GM19043 (cell line): Measurements from ENCODE around the gene DHRS2.
"Not testable (repeated sequence)": the region's sequence is repeated elsewhere in the genome, so short reads cannot be mapped to it uniquely, and the experiment has no call there.

Experiments used
- ATAC-seq: cut with Tn5 transposase; IDR thresholded peaks from one replicate; pipeline ENCODE4 v1.9.1; 2021; ENCODE audit warnings: low read depth; ENCODE audit not compliant: unreplicated experiment

DHRS2 gene

DNA sequence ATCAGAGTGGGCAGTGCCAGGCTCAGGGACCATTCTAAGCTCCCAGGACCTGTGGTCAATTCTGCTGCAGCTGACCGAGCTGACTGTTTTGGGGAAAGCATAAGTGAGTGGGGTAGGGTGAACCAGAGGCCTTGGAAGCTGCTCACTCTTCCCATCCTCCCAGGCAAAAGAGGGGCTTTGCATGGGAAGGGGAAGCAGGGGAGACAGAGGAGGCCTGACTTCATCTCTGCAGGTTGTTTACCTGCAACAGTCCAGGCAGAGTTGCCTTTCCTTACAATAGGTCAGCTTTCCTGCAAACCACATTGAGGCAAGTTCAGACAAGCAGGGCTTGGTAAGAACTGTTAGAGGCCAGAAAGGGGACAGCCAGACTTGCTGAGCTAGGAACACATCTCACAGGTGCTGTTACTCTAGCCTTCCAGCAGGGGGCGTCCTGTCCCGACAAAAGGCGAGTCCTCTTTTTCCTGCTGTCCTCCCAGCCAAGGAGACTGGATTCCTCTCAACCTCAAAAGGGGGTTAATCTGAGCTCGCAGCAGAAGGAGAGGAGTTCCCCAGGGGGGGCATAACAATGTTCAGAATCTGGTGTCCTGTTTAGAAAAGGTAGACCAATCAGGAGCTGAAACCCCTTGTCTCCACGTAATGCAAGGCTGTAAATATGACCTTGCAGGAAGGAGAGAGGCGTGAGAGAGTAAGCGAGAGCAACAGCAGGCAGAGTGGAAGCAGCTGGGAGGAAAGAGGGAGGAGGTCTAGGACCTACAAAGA is 4.3 kb upstream of the DHRS2 start:
- peak; percentile 73 for ATAC-seq

GRCh38 chr14:23632461-23633159 is 3.6 kb upstream of the DHRS2 start:
- ATAC-seq: no peak

DNA sequence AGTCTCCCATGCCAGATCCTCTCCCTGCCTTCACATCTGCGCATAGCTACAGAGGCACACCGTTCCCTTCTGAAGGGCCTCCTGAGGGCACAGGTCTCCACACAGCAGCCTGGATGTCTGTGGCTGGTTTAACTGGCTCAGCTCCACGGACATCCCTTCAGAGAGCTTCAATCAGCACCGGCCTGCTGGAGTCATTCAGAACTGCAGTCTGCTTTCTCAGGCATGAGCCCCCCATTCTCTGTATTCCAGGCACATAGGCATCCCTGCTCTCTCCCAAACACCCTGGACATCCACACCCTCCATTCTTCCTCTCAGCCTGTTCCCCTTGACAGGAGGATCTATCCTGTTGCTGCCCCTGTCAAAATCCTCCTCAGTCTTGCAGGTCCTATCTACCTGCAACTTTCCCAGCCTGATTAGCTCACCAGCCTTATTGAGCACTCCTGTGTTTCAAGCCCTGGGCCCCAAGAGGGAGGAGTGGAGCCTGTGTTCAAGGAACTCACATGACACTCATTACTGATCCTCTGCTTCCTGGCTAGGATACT is 2.9 kb upstream of the DHRS2 start:
- no peak for ATAC-seq

DNA sequence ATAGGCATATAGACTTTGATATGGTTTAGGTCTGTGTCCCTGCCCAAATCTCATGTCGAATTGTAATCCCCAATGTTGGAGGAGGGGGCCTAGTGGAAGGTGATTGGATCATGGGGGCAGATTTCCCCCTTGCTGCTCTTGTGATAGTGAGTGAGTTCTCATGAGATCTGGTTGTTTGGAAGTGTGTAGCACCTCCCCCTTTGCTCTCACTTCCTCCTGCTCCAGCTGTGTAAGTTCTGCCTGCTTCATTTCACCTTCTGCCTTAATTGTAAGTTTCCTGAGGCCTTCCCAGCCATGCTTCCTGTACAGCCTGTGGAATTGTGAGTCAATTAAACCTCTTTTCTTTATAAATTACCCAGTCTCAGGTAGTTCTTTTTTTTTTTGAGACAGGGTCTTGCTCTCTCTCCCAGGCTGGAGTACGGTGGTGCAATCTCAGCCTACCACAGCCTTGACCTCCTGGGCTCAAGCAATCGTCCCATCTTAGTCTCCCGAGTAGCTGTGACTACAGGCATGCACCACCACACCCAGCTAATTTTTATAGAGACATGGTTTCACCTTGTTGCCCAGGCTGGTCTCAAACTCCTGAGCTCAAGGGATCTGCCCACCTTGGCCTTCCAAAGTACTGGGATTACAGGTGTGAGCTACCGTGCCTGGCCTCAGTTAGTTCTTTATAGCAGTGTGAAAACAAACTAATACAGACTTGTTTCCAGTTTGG is 1.3 kb upstream of the DHRS2 start:
- not testable (repeated sequence) for ATAC-seq

GRCh38 chr14:23637312-23637654 is 1.1 kb downstream of the DHRS2 start:
- ATAC-seq: not testable (repeated sequence)

DNA sequence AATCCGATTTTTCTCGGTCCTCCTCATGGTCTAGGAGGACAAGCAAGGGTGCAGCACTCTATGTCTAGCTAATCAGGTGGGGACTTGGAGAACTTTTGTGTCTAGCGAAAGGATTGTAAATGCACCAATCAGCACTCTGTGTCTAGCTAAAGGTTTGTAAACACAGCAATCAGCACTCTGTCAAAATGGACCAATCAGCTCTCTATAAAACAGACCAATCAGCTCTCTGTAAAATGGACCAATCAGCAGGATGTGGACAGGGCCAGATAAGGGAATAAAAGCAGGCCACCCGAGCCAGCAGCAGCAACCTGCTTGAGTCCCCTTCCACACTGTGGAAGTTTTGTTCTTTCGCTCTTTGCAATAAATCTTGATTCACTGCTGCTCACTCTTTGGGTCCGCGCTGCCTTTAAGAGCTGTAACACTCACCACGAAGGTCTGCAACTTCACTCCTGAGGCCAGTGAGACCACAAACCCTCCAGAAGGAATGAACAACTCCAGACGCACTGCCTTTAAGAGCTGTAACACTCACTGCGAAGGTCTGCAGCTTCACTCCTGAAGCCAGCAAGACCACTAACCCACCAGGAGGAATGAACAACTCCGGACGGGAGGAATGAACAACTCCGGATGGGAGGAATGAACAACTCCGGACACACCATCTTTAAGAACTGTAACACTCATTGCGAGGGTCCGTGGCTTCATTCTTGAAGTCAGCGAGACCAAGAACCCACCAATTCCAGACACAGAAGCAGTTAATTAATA is 1.7 kb downstream of the DHRS2 start:
- not testable (repeated sequence) for ATAC-seq

- no peak for ATAC-seq
These were observed 2.4 kb downstream of the DHRS2 start for GRCh38 chr14:23638414-23639047.

DNA sequence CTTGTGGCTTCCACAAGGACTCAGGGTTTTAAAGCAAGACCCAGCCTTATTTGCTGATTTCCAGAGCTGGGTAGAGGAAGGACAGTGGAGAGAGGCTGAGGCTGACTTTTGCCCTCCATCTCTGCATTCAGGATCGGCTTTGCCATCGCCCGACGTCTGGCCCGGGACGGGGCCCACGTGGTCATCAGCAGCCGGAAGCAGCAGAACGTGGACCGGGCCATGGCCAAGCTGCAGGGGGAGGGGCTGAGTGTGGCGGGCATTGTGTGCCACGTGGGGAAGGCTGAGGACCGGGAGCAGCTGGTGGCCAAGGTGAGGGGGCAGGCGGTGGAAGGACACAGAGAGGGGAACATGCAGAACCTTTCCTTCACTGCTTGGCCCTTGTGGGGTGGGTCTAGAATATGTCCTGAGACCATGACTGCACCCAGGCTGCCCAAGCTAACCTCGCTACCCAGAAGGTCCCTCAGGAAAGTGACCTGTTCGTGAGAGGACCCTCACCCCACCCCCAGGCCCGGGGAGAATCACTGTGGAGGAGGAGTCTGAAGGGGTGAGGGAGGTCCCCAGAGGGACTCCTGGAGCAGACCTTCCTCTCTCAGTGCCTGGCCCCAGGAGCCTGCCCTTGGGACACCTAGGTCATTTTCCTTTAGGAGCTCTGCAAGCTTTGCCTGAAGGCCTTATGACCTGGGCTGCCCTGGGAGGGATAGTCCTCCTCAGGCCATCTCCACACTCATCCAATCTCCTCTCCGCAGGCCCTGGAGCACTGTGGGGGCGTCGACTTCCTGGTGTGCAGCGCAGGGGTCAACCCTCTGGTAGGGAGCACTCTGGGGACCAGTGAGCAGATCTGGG is 3.1 kb downstream of the DHRS2 start:
- no peak for ATAC-seq

DNA sequence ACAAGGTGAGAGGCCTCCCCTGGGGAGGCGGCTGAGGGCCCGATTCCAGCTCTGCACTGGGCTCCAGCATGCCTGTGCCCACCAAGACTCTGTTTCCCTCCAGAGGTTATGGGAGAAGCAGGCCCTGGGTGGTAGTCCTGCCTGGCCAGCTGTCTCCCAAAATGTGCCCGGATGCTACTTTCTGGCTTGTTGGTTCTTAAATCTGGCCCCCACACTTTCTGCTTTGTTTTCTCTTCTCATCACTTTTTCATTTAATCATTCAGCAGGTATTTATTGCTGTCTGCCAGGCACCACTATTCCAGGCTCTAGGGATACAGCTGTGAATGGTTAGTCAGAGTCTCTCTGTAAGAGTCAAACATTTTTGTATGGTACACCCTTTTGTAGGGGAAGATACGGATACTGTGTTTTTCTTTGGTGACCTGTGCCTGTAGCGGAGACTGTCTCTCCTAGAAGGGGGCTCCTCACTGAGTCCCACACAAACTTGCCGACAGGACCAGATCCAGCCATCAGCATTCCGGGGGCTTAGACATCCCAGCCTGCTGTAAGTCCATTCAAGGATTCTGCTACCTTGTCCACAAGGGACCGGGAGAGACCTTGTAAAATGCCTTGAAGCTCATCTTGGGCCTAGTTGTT is 3.8 kb downstream of the DHRS2 start:
- no peak for ATAC-seq

- no peak for ATAC-seq
These were observed 4.5 kb downstream of the DHRS2 start for GRCh38 chr14:23640524-23641141.

GRCh38 chr14:23641180-23641914 is 5.2 kb downstream of the DHRS2 start:
- ATAC-seq: no peak

GRCh38 chr14:23641915-23642588 is 5.9 kb downstream of the DHRS2 start:
- no peak for ATAC-seq

GRCh38 chr14:23643533-23644194 is 7.5 kb downstream of the DHRS2 start:
- no peak for ATAC-seq

- no peak for ATAC-seq
These were observed 8.2 kb downstream of the DHRS2 start for GRCh38 chr14:23644195-23644918.

- no peak for ATAC-seq
These were observed 8.8 kb downstream of the DHRS2 start for GRCh38 chr14:23644919-23645336.

- no peak for ATAC-seq
These were observed 9.3 kb downstream of the DHRS2 start for GRCh38 chr14:23645504-23645811.
